Fibroblast of pulmonary artery (primary cell): ENCODE measurements around the gene NDUFS1.
A peak's percentile ranks its signal among the peaks of the same experiment; 100 is the strongest.
"Not testable (repeated sequence)": the region's sequence is repeated elsewhere in the genome, so short reads cannot be mapped to it uniquely, and the experiment has no call there.

Experiments used
- DNase-seq: peaks from one replicate; pipeline ENCODE4 v3.0.0-alpha.2; 2010; ENCODE audit warnings: low read depth
- H3K4me3 ChIP-seq: replicated peaks from 2 replicates; pipeline ENCODE4 v1.5.1; 2011; ENCODE audit warnings: low read depth, mild to moderate bottlenecking, control low read depth, low read length, moderate library complexity
- CTCF ChIP-seq: IDR thresholded peaks from 2 replicates; pipeline ENCODE4 v1.5.1; 2011; ENCODE audit warnings: mild to moderate bottlenecking, control low read depth, low read length, inconsistent platforms; ENCODE audit errors: missing control alignments

The NDUFS1 gene

GRCh38 chr2:206176121-206176520, 16.9 kb upstream of the NDUFS1 start:
- no peak for TF ChIP-seq CTCF
- DNase-seq = no peak
- no peak overlapping the region for H3K4me3 ChIP-seq

GRCh38 chr2:206173147-206173546, 13.9 kb upstream of the NDUFS1 start:
- no peak overlapping the region for H3K4me3 ChIP-seq
- DNase-seq = no peak
- no peak for TF ChIP-seq CTCF

- not testable (repeated sequence) for H3K4me3 ChIP-seq, DNase-seq
These were observed 12.6 kb upstream of the NDUFS1 start for GRCh38 chr2:206171624-206172397.

- not testable (repeated sequence) for H3K4me3 ChIP-seq
These were observed 9.0 kb upstream of the NDUFS1 start for GRCh38 chr2:206168230-206168629.

GRCh38 chr2:206164261-206164862, 5.1 kb upstream of the NDUFS1 start:
- TF ChIP-seq CTCF = peak; percentile 69
- no peak overlapping the region for H3K4me3 ChIP-seq
- DNase-seq = peak; percentile 62

More at GRCh38 chr2:206168230-206168629, 9.0 kb upstream of the NDUFS1 start:
- DNase-seq = not testable (repeated sequence)

- no peak for DNase-seq
- H3K4me3 ChIP-seq = no peak overlapping the region
- TF ChIP-seq CTCF = no peak
These were observed 4.1 kb upstream of the NDUFS1 start for GRCh38 chr2:206163251-206163880.

GRCh38 chr2:206162401-206162800, 3.2 kb upstream of the NDUFS1 start:
- H3K4me3 ChIP-seq, DNase-seq: not testable (repeated sequence)

GRCh38 chr2:206160807-206161179, 1.5 kb upstream of the NDUFS1 start:
- DNase-seq = no peak
- no peak for TF ChIP-seq CTCF
- peak overlapping the region; percentile 98 for H3K4me3 ChIP-seq
